Measurements from ENCODE around the gene TPP1. TPM values are rescaled to one million over a fixed set of nuclear protein-coding genes. Genes with fewer than 3 reads are reported as not detected.

The TPP1 gene
- total and polyA plus RNA-seq, 9 of the 15 experiments (the other 6 are each of a cell fraction or from before 2014, with no cell fraction given), result 7.5 to 75.8 (median 15.7) TPM

- TF ChIP-seq HOMEZ (CRISPR knock-in tag; IDR thresholded peaks at IDR 0.05) (no peak), ETV6 (IDR thresholded peaks at IDR 0.05; ENCODE audit: borderline replicate concordance in 1 of 2, low read depth in 2 of 2, low read length in 1 of 2) (no peak), ETV6 (CRISPR knock-in tag; IDR thresholded peaks at IDR 0.05; ENCODE audit: borderline replicate concordance) (peak; percentile 64; the same call in 1 of the 2 replicates), PCBP1 (IDR thresholded peaks at IDR 0.05; ENCODE audit: low read depth, low read length, poor library complexity, severe bottlenecking) (no peak), ZNF79 (CRISPR knock-in tag; IDR thresholded peaks at IDR 0.05; ENCODE audit: low read depth) (no peak), ZFP1 (CRISPR knock-in tag; IDR thresholded peaks at IDR 0.05) (no peak), ZNF277 (CRISPR knock-in tag; IDR thresholded peaks at IDR 0.05; ENCODE audit: borderline replicate concordance) (no peak), TEAD1 (CRISPR knock-in tag; IDR thresholded peaks at IDR 0.05) (peak in 1 of 2 experiments; percentile 75; a peak in 1 of 4 replicates), FOXJ2 (tag; IDR thresholded peaks at IDR 0.05) (0 out of 2 replicates have a peak, but pooled peaks have one; percentile 27), ATF3 (IDR thresholded peaks at IDR 0.05) (no peak), ATF3 (CRISPR knock-in tag; conservative IDR thresholded peaks at IDR 0.05) (0 out of 2 replicates have a peak, but pooled peaks have one; percentile 31), RBM14 (IDR thresholded peaks at IDR 0.05; ENCODE audit: borderline replicate concordance, insufficient read depth, low read depth, low read length) (no peak), PTBP1 (IDR thresholded peaks at IDR 0.05; ENCODE audit: low read depth, low read length) (no peak), ZNF707 (CRISPR knock-in tag; conservative IDR thresholded peaks at IDR 0.05) (no peak), AFF4 (CRISPR knock-in tag; IDR thresholded peaks at IDR 0.05) (no peak), CCNT2 (IDR thresholded peaks at IDR 0.05; ENCODE audit: borderline replicate concordance, extremely low read depth, insufficient read length, low read depth, low read length) (peak; percentile 94), ZNF57 (CRISPR knock-in tag; IDR thresholded peaks at IDR 0.05) (no peak), PCBP2 (IDR thresholded peaks at IDR 0.05; ENCODE audit: low read depth, low read length, poor library complexity, severe bottlenecking) (no peak)
Measured at GRCh38 chr11:6603287-6604080, 15.7 kb downstream of the TPP1 start, which contains the start of the genes ILK and RRP8 (continued).

Measured in K562 (cell line).